Kidney (tissue), 14 donors: ENCODE measurements around the gene AGAP2. TPM values are rescaled to one million over a fixed set of nuclear protein-coding genes. Genes with fewer than 3 reads are reported as not detected.

Source experiments
- DNase-seq, 5 donors: peaks; one replicate each; pipeline ENCODE4 v3.0.0-alpha.2; 2013 to 2020
- FAIRE-seq: peaks from 2 replicates; lab custom pipeline; 2012; peaks lifted over from hg19 to GRCh38; lab: Jason Lieb, UNC
- H3K27ac ChIP-seq, 2 donors: one replicate each; pipeline ENCODE4 v1.7.0; 2013; ENCODE audit warnings: low read depth in 2 of 2, low read length in 2 of 2, inconsistent platforms in 1 of 2
- H3K27me3 ChIP-seq: one replicate; pipeline ENCODE4 v1.7.1; 2013; ENCODE audit warnings: low read length, inconsistent platforms; ENCODE audit not compliant: control insufficient read depth, insufficient read depth
- H3K36me3 ChIP-seq, 3 donors: one replicate each; pipeline versions ENCODE4 v1.7.0 to v1.7.1; 2013; ENCODE audit warnings: low read length in 3 of 3, control low read depth in 1 of 3, inconsistent platforms in 1 of 3; ENCODE audit not compliant: insufficient read depth in 3 of 3, control insufficient read depth in 2 of 3
- H3K4me1 ChIP-seq, 3 donors: one replicate each; pipeline versions ENCODE4 v1.7.0 to v1.7.1; 2013; ENCODE audit warnings: low read length in 3 of 3, inconsistent platforms in 1 of 3, low read depth in 1 of 3; ENCODE audit not compliant: control insufficient read depth in 2 of 3, insufficient read depth in 2 of 3
- H3K4me3 ChIP-seq, 3 donors: one replicate each; pipeline versions ENCODE4 v1.7.0 to v1.8.1; 2013; ENCODE audit warnings: low read length in 3 of 3, control low read depth in 1 of 3, inconsistent platforms in 1 of 3
- H3K9ac ChIP-seq, 3 donors: one replicate each; pipeline versions ENCODE4 v1.7.0 to v1.7.1; 2013; ENCODE audit warnings: low read length in 3 of 3, control low read depth in 1 of 3, inconsistent platforms in 1 of 3
- H3K9me3 ChIP-seq, 3 donors: one replicate each; pipeline versions ENCODE4 v1.7.0 to v1.7.1; 2013; ENCODE audit warnings: low read length in 3 of 3, control low read depth in 1 of 3, inconsistent platforms in 1 of 3; ENCODE audit not compliant: control insufficient read depth in 2 of 3, insufficient read depth in 1 of 3
- intact Hi-C: fragments of 100-400 bp; cut with DNase I; formaldehyde crosslinking; loops from one replicate; pipeline ENCODE4 v1.11.1; 2022
- polyA plus RNA-seq: library from polyadenylated mRNA; stranded (reverse); fragments of 350-450 nt; fragmentation: Illumina TruSeq; extraction: RNeasy Lipid Tissue Mini Kit (QIAGEN cat#74804); gene quantifications from one replicate; pipeline ENCODE4 v1.2.3, GENCODE V29; 2014; ENCODE audit warnings: low read depth, low replicate concordance; ENCODE audit not compliant: insufficient read depth
- total RNA-seq: library from RNA; stranded (reverse); fragmentation: NEBNext Ultra II Directional; extraction: Animal tissue kit (Norgen Biotek cat#: 25700); gene quantifications from one replicate; pipeline ENCODE4 v1.2.1, GENCODE V29; 2021
- TF ChIP-seq, protein P1 (sequence below): IDR thresholded peaks from 3 replicates; pipeline ENCODE4 v1.5.1; 2012; ENCODE audit warnings: mild to moderate bottlenecking, moderate library complexity, borderline replicate concordance; ENCODE audit not compliant: insufficient read depth; ENCODE audit errors: extremely low read depth
- donor health status: control.
- donor health status: control.
- donor health status: control.
- donor health status: control.
- donor health status: control.
- donor health status: DM: yes; HTN: yes; CAD: no.
- donor health status: Normal renal cell carcinoma (clear cell type).

AGAP2 gene
- total and polyA plus RNA-seq, 2 donors from 2014 or later = 0.13 to 3.7 TPM

DNA sequence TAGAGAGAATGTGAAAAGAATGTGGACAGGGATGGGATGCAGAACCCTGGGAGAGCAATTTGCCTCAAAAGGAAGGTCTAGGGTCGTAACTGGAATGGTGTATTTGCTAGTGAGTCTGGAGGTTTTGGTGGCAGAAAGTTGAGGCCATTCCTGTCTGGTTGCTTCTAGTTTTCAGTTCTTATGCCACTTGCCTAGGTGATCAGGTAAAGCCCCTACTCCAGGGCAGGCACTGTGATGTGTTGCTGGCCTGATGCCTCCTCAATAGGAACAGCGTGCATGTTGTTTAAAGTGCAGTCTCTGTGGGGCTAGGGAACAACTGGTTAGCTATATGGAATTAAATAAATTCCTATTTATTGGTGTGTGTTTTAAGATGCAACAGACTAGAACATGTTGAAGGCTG, 38.2 kb downstream of the AGAP2 start:
- DNase-seq = no peak
- no peak for FAIRE-seq
- no peaks in the 10 kb centered on the region for H3K9me3 ChIP-seq
- H3K9ac ChIP-seq = no peak overlapping the region
- H3K27me3 ChIP-seq = no peaks in the 10 kb centered on the region
- H3K27ac ChIP-seq = no peak overlapping the region
- TF ChIP-seq, protein P1, sequence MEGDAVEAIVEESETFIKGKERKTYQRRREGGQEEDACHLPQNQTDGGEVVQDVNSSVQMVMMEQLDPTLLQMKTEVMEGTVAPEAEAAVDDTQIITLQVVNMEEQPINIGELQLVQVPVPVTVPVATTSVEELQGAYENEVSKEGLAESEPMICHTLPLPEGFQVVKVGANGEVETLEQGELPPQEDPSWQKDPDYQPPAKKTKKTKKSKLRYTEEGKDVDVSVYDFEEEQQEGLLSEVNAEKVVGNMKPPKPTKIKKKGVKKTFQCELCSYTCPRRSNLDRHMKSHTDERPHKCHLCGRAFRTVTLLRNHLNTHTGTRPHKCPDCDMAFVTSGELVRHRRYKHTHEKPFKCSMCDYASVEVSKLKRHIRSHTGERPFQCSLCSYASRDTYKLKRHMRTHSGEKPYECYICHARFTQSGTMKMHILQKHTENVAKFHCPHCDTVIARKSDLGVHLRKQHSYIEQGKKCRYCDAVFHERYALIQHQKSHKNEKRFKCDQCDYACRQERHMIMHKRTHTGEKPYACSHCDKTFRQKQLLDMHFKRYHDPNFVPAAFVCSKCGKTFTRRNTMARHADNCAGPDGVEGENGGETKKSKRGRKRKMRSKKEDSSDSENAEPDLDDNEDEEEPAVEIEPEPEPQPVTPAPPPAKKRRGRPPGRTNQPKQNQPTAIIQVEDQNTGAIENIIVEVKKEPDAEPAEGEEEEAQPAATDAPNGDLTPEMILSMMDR = no peak
- no peaks in the 10 kb centered on the region for H3K4me1 ChIP-seq
- intact Hi-C loops = no loop called here
- H3K36me3 ChIP-seq = peaks cover 7 to 19% (median 15%) of the 10 kb centered on the region in 3 donors
- H3K4me3 ChIP-seq = no peak overlapping the region

- Histone ChIP-seq H3K9me3 (no peaks in the 10 kb centered on the region), H3K36me3 (peaks cover 7 to 19% (median 11%) of the 10 kb centered on the region in 3 donors), H3K4me1 (peaks cover 0 to 7% (median 6%) of the 10 kb centered on the region in 3 donors), H3K9ac (no peak overlapping the region), H3K27ac (no peak overlapping the region), H3K27me3 (no peaks in the 10 kb centered on the region), H3K4me3 (no peak overlapping the region)
- intact Hi-C loops = no loop called here
- TF ChIP-seq, protein P1 = no peak
- FAIRE-seq (no peak), DNase-seq (no peak)
Measured at GRCh38 chr12:57698414-57698813, 40.1 kb downstream of the AGAP2 start.

DNA sequence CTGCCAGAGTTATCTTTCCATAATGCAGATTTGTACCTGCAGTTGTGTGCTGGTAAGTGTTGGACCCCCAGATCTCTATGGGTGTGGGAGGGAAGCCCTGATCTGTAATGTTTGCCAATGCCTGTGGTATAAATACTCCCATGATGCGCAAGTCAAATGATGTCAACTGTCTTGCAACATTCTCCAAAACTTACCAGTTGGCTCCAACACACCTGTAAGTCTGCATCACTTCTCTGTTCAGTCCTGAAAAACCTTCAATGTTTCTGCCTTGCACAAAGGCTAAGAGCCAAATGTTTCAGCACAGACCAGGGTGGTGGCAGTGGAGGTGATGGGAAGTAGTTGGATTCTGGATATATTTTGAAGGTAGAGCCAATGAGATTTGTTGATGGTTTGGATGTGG, 41.5 kb downstream of the AGAP2 start:
- Histone ChIP-seq H3K36me3 (peaks cover 5 to 19% (median 11%) of the 10 kb centered on the region in 3 donors), H3K4me3 (no peak overlapping the region), H3K9me3 (no peaks in the 10 kb centered on the region), H3K27ac (no peak overlapping the region), H3K9ac (no peak overlapping the region), H3K4me1 (peaks cover 0 to 7% (median 6%) of the 10 kb centered on the region in 3 donors), H3K27me3 (no peaks in the 10 kb centered on the region)
- TF ChIP-seq, protein P1 = no peak
- FAIRE-seq (no peak), DNase-seq (no peak)
- intact Hi-C loops = no loop called here

DNA sequence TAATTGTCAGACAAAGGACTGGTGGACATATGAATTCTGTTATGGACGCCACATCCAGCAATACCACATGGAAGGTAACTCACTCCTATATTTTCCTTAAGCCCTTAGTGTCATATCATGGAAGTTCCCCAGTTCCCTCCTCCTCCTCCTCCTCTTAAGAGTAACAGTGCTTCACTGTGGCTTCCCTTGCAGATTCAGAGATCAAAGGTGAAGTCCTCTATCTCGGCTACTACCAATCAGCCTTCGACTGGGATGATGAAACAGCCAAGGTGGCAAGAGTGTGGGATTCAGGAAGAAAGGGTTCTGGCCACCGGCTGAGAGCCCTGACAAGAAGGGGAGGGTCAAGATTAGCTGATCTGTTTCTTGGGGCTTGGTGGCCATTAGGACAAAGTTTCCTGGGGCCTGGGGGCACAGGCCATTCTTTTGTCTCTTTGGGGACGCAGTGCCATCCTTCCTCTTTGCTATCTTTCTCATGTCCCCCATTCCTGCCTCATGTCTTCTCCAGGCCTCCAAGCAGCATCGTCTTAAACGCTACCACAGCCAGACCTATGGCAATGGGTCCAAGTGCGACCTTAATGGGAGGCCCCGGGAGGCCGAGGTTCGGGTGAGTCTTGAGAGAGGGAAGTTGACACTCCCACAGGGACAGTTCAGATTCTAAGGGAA, 42.6 kb downstream of the AGAP2 start:
- intact Hi-C loops = no loop called here
- Histone ChIP-seq H3K4me1 (peaks cover 0 to 7% (median 6%) of the 10 kb centered on the region in 3 donors), H3K9me3 (no peaks in the 10 kb centered on the region), H3K27ac (no peak overlapping the region), H3K27me3 (no peaks in the 10 kb centered on the region), H3K4me3 (no peak overlapping the region), H3K36me3 (peaks cover 5 to 19% (median 11%) of the 10 kb centered on the region in 3 donors), H3K9ac (no peak overlapping the region)
- DNase-seq = no peak
- FAIRE-seq = no peak
- TF ChIP-seq, protein P1 = no peak
